ENCODE measurements around the gene REXO5.

DNA sequence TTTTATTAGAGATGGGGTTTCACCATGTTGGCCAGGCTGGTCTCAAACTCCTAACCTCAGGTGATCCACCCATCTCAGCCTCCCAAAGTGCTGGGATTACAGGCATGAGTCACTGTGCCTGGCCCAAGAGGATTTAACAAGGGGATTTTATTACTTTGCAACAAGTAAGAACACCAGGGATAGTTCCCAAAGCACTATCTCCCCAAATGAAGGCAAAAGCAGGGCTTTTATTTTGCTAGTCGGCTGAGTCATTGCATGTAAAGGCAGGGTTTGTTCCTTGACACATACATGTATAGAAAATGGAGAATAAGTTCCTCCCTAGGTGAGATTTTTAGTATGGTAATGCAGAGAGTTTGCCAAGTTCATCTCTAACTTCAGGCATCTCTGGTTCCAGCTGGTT lies 24.0 kb downstream of the REXO5 start:
- TF ChIP-seq, protein P1, sequence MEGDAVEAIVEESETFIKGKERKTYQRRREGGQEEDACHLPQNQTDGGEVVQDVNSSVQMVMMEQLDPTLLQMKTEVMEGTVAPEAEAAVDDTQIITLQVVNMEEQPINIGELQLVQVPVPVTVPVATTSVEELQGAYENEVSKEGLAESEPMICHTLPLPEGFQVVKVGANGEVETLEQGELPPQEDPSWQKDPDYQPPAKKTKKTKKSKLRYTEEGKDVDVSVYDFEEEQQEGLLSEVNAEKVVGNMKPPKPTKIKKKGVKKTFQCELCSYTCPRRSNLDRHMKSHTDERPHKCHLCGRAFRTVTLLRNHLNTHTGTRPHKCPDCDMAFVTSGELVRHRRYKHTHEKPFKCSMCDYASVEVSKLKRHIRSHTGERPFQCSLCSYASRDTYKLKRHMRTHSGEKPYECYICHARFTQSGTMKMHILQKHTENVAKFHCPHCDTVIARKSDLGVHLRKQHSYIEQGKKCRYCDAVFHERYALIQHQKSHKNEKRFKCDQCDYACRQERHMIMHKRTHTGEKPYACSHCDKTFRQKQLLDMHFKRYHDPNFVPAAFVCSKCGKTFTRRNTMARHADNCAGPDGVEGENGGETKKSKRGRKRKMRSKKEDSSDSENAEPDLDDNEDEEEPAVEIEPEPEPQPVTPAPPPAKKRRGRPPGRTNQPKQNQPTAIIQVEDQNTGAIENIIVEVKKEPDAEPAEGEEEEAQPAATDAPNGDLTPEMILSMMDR (IDR thresholded peaks at IDR 0.05; ENCODE audit: low read length): no peak
- no peak for TF ChIP-seq EZH2 (optimal IDR thresholded peaks at IDR 0.05; ENCODE audit: low read depth, low read length)
- no peak for TF ChIP-seq EZH2phosphoT487 (IDR thresholded peaks at IDR 0.05; ENCODE audit: low read length)

All from MM.1S (cell line).